KMS-11 (cell line): ENCODE results near the gene ZNF423.

Experiments
- H2AFZ ChIP-seq: fragments of 200-600 bp; sonication (generic); 2 replicates; pipeline ENCODE4 v1.6.1; 2016; ENCODE audit warnings: antibody characterized with exemption, mixed run types, low read depth
- H3K27ac ChIP-seq: fragments of 200-600 bp; sonication (generic); 2 replicates; pipeline ENCODE4 v1.6.1; 2016; ENCODE audit warnings: mild to moderate bottlenecking, mixed run types
- H3K27me3 ChIP-seq: fragments of 200-600 bp; sonication (generic); 2 replicates; pipeline ENCODE4 v1.6.1; 2017; ENCODE audit warnings: mild to moderate bottlenecking, low read depth, mixed run types, moderate library complexity; ENCODE audit not compliant: insufficient read depth
- H3K36me3 ChIP-seq: fragments of 200-600 bp; sonication (generic); 2 replicates; pipeline ENCODE4 v1.6.1; 2017; ENCODE audit warnings: mild to moderate bottlenecking, mixed run types; ENCODE audit not compliant: insufficient read depth
- H3K4me1 ChIP-seq: fragments of 200-600 bp; sonication (generic); 2 replicates; pipeline ENCODE4 v1.6.1; 2016; ENCODE audit warnings: mild to moderate bottlenecking, low read depth, mixed run types; ENCODE audit not compliant: poor library complexity, severe bottlenecking
- H3K4me2 ChIP-seq: fragments of 200-600 bp; sonication (generic); 2 replicates; pipeline ENCODE4 v1.7.0; 2016; ENCODE audit warnings: mild to moderate bottlenecking, mixed run types
- H3K4me3 ChIP-seq: fragments of 200-600 bp; sonication (generic); IDR thresholded peaks from 2 replicates; pipeline ENCODE4 v1.6.1; 2017; ENCODE audit warnings: low read depth, low read length, mixed read lengths; ENCODE audit not compliant: insufficient read depth
- H3K79me2 ChIP-seq: fragments of 200-600 bp; sonication (generic); 2 replicates; pipeline ENCODE4 v1.6.1; 2016; ENCODE audit warnings: low read depth, mixed run types; ENCODE audit not compliant: insufficient read depth
- H3K9ac ChIP-seq: fragments of 200-600 bp; sonication (generic); 2 replicates; pipeline ENCODE4 v1.6.1; 2016; ENCODE audit warnings: mild to moderate bottlenecking, mixed run types
- H4K20me1 ChIP-seq: fragments of 200-600 bp; sonication (generic); 2 replicates; pipeline ENCODE4 v1.6.1; 2016; ENCODE audit warnings: mild to moderate bottlenecking, mixed run types; ENCODE audit not compliant: insufficient read depth
- TF ChIP-seq, protein P1 (sequence below): fragments of 200-600 bp; sonication (generic); conservative IDR thresholded peaks from 2 replicates; pipeline ENCODE4 v1.6.1; 2017; ENCODE audit warnings: low read depth, mild to moderate bottlenecking, antibody characterized with exemption, low read length, moderate library complexity, mixed read lengths

ZNF423 gene

DNA sequence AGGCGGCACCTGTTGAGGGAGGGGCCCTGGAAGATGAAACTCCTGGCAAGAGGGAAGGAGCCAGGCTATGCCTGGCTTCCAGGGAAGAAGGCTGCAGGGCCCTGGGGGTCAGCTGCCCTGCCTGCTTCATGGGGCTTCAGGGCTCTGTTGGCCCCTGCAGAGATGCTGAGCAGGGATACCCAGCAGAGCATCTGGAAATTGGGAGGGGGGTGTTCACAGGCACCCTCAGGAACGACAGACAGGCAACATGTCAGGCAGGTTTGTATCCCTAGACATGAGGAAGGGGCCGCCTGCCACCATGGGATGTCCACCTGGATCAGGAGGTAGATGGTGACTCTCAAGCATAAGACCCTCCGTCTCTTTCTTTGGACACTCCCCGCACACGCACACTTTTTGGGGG, 13.8 kb upstream of the ZNF423 start:
- H3K9ac ChIP-seq = no peak overlapping the region
- TF ChIP-seq, protein P1, sequence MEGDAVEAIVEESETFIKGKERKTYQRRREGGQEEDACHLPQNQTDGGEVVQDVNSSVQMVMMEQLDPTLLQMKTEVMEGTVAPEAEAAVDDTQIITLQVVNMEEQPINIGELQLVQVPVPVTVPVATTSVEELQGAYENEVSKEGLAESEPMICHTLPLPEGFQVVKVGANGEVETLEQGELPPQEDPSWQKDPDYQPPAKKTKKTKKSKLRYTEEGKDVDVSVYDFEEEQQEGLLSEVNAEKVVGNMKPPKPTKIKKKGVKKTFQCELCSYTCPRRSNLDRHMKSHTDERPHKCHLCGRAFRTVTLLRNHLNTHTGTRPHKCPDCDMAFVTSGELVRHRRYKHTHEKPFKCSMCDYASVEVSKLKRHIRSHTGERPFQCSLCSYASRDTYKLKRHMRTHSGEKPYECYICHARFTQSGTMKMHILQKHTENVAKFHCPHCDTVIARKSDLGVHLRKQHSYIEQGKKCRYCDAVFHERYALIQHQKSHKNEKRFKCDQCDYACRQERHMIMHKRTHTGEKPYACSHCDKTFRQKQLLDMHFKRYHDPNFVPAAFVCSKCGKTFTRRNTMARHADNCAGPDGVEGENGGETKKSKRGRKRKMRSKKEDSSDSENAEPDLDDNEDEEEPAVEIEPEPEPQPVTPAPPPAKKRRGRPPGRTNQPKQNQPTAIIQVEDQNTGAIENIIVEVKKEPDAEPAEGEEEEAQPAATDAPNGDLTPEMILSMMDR = no peak
- H3K79me2 ChIP-seq = no peaks in the 10 kb centered on the region
- H3K4me1 ChIP-seq = no peaks in the 10 kb centered on the region
- no peaks in the 10 kb centered on the region for H3K36me3 ChIP-seq
- H3K27ac ChIP-seq = no peak overlapping the region
- no peaks in the 10 kb centered on the region for H4K20me1 ChIP-seq
- no peak overlapping the region for H3K4me3 ChIP-seq
- no peak overlapping the region for H3K4me2 ChIP-seq
- H3K27me3 ChIP-seq = no peaks in the 10 kb centered on the region
- no peak overlapping the region for H2AFZ ChIP-seq

DNA sequence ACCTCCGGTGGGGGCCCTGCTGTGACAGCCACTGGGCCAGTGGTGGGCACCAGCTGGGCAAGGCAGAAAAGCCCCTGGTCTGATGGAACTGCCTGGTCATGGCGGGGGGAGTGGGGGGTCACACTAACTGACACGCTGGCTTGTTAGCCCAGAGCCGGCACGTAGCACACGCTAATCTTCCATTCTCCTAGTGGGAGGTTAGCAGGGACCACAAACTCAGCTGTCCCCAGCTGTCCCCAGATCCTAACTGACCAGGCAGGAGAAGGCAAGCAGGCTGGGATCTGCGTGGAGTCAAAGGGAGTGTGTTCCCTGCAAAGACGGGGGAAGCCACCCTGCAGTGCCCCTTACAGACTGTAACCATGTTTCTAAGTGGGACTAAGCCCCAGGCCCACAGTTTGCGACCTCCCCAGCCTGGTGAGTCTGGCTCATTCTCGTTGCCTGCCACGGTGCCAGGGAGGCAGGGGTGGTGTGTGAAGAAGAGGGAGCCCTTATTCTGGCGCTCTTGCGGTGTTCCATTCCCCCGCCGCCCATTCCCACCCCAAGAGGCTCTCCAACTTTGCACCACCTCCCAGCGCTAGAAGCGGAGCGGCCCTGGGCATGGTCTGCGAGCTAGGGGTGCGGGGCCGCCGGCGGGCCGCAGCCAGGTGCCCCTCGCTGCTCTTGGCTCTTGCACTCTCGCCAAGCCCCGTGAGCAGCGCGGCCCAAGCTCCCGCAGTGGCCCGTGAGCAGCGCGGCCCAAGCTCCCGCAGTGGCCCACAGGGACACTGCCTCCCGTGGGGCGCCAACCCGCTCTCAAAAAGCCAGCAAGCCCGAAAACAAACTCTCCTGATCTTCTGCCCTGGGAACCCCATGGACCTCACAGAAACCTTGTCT, 12.1 kb upstream of the ZNF423 start:
- H3K27me3 ChIP-seq = no peaks in the 10 kb centered on the region
- TF ChIP-seq, protein P1 = no peak
- no peak overlapping the region for H3K4me3 ChIP-seq
- H3K4me1 ChIP-seq = no peaks in the 10 kb centered on the region
- H3K36me3 ChIP-seq = no peaks in the 10 kb centered on the region
- H3K4me2 ChIP-seq = no peak overlapping the region
- no peak overlapping the region for H3K9ac ChIP-seq
- no peak overlapping the region for H3K27ac ChIP-seq
- no peak overlapping the region for H2AFZ ChIP-seq
- H4K20me1 ChIP-seq = no peaks in the 10 kb centered on the region
- no peaks in the 10 kb centered on the region for H3K79me2 ChIP-seq

DNA sequence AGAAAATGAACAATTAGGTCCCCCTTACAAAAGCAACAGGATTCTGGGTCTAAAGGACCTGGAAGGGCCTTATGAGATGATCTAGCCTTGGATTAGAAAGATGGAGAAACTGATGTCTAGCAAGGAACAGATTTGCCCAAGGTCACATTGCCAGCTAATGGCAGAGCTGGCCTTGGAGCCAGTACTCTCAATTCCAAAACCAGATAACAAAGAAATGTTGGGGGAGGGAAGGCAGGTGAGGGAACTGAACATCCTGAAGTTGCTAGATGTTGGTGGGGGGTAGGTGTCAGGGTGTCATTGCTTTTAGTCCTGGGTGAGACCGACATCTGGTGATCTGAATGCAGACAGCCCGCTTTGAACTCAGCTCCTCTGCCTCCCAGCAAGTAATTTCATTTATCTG, 11.3 kb upstream of the ZNF423 start:
- no peak overlapping the region for H3K9ac ChIP-seq
- no peaks in the 10 kb centered on the region for H4K20me1 ChIP-seq
- H3K79me2 ChIP-seq = no peaks in the 10 kb centered on the region
- H2AFZ ChIP-seq = no peak overlapping the region
- no peaks in the 10 kb centered on the region for H3K4me1 ChIP-seq
- H3K27ac ChIP-seq = no peak overlapping the region
- no peaks in the 10 kb centered on the region for H3K36me3 ChIP-seq
- H3K4me3 ChIP-seq = no peak overlapping the region
- peaks cover 3% of the 10 kb centered on the region; the same call in 1 of the 2 replicates for H3K27me3 ChIP-seq
- no peak overlapping the region for H3K4me2 ChIP-seq
- TF ChIP-seq, protein P1 = no peak

DNA sequence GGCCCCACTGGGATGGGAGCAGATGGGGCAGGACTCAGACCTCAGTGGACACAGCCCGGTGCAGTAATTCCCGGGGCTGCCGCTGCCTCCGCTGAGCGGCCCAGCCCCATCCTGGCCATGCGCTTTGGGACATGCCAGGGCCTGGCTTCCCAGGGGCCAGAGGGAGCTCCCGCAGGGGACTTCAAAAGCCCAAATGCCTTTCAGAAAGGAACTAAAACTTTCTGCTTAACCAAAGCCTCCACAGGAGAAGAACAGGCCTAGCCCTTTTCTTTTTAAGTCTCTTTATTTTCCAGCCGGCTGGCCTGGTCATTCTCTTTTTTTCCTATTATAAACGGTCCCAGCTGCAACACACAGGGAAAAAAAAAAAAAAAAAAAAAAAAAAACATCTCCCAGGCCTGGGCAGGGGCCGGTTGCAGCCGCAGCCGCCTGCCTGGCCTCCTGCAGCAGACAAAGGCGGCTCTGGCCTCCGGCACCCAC, 10.7 kb upstream of the ZNF423 start:
- Histone ChIP-seq H3K4me2 (no peak overlapping the region), H3K36me3 (no peaks in the 10 kb centered on the region), H4K20me1 (no peaks in the 10 kb centered on the region), H2AFZ (no peak overlapping the region), H3K4me1 (no peaks in the 10 kb centered on the region), H3K4me3 (no peak overlapping the region), H3K27me3 (peaks cover 4% of the 10 kb centered on the region; the same call in 1 of the 2 replicates), H3K9ac (no peak overlapping the region), H3K27ac (no peak overlapping the region), H3K79me2 (no peaks in the 10 kb centered on the region)
- TF ChIP-seq, protein P1 = no peak
